HCT116 (cell line): ENCODE results near the gene CAMK2D. TPM values are rescaled to one million over a fixed set of nuclear protein-coding genes. Genes with fewer than 3 reads are reported as not detected.

Source experiments
- ATAC-seq: fragments of 200-7000 bp; cut with Tn5 transposase; 2 replicates; pipeline ENCODE4 v1.9.1; 2020; ENCODE audit warnings: mild to moderate bottlenecking, moderate library complexity
- BruUV-seq: library from RNA; stranded (reverse); fragments of 400-500 nt; replicated peaks from 2 replicates; lab custom pipeline; 2021; lab: Mats Ljungman, UMichigan
- CTCF ChIA-PET: fragments of 300-600 bp; sonication (Branson Sonifier 250); formaldehyde crosslinking; loops from one replicate; lab custom pipeline; 2021; ENCODE audit warnings: antibody characterized with exemption; lab: Charles Lee
- POLR2A ChIA-PET: fragments of 300-600, 350-600 bp; sonication (Branson Sonifier 250); formaldehyde crosslinking; loops from one replicate; lab custom pipeline; 2021; ENCODE audit warnings: antibody characterized with exemption; lab: Charles Lee
- RAD21 ChIA-PET, 2 experiments: fragments of 300-600 bp; sonication (Branson Sonifier 250); formaldehyde crosslinking; loops; one replicate each; lab custom pipeline; 2023; ENCODE audit warnings: low total read pairs in 2 of 2; ENCODE audit not compliant: uncharacterized antibody in 2 of 2, unreplicated experiment in 2 of 2, low non-redundant PET in 1 of 2; lab: Charles Lee
- DNase-seq: peaks from one replicate; pipeline ENCODE4 v3.0.0-alpha.2; 2010; ENCODE audit warnings: low read depth, low spot score
- H2AFZ ChIP-seq: fragments of 200-600 bp; shearing (Covaris generic), sonication (generic); 2 replicates; pipeline ENCODE4 v1.6.1; 2017; ENCODE audit warnings: low read depth, mixed run types, mixed read lengths, antibody characterized with exemption, low read length; ENCODE audit not compliant: poor library complexity, severe bottlenecking
- H3K27ac ChIP-seq: 2 replicates; pipeline ENCODE4 v1.5.1; 2012; ENCODE audit warnings: low read depth, low read length
- H3K27me3 ChIP-seq: fragments of 200-600 bp; sonication (generic); 2 replicates; pipeline ENCODE4 v1.6.1; 2016; ENCODE audit warnings: mixed run types, low read length, mixed read lengths; ENCODE audit not compliant: insufficient read depth
- H3K36me3 ChIP-seq, 2 experiments: fragments of 200-500 bp in 1 of 2; fragments of 200-600 bp in 1 of 2; sonication (Bioruptor generic) in 1 of 2; sonication (generic) in 1 of 2; 2 replicates each; pipeline versions ENCODE4 v1.5.1 to v1.6.1; 2014 to 2016; ENCODE audit warnings: low read length in 2 of 2, inconsistent platforms in 1 of 2, mixed read lengths in 1 of 2, mixed run types in 1 of 2; ENCODE audit not compliant: insufficient read depth in 2 of 2, control insufficient read depth in 1 of 2
- H3K4me1 ChIP-seq, 2 experiments: fragments of 200-600 bp in 1 of 2; sonication (generic) in 1 of 2; 2 replicates each; pipeline versions ENCODE4 v1.5.1 to v1.6.1; 2012 to 2017; ENCODE audit warnings: low read length in 2 of 2, inconsistent platforms in 1 of 2, mild to moderate bottlenecking in 1 of 2, mixed read lengths in 1 of 2, mixed run types in 1 of 2, moderate library complexity in 1 of 2; ENCODE audit not compliant: insufficient read depth in 2 of 2, control insufficient read depth in 1 of 2
- H3K4me2 ChIP-seq: fragments of 200-600 bp; sonication (generic); 2 replicates; pipeline ENCODE4 v1.6.1; 2017; ENCODE audit warnings: mixed run types, low read length, mixed read lengths
- H3K4me3 ChIP-seq, 2 experiments: fragments of 200-600 bp in 1 of 2; sonication (generic) in 1 of 2; replicated peaks in 1 of 2; 2 replicates each; pipeline ENCODE4 v1.5.1; 2011 to 2016; ENCODE audit warnings: low read length in 2 of 2, control low read depth in 1 of 2, low read depth in 1 of 2, mild to moderate bottlenecking in 1 of 2, mixed read lengths in 1 of 2, mixed run types in 1 of 2
- H3K79me2 ChIP-seq: fragments of 200-600 bp; sonication (generic); 2 replicates; pipeline ENCODE4 v1.6.1; 2017; ENCODE audit warnings: mild to moderate bottlenecking, mixed run types, low read length, moderate library complexity, mixed read lengths; ENCODE audit not compliant: insufficient read depth
- H3K9ac ChIP-seq: fragments of 200-600 bp; sonication (generic); 2 replicates; pipeline ENCODE4 v1.6.1; 2016; ENCODE audit warnings: low read length, mixed read lengths
- H3K9me2 ChIP-seq: fragments of 200-600 bp; sonication (generic), shearing (Covaris generic); 2 replicates; pipeline ENCODE4 v1.6.1; 2017; ENCODE audit warnings: mixed run types, mild to moderate bottlenecking, moderate library complexity; ENCODE audit not compliant: insufficient read depth
- H3K9me3 ChIP-seq, 2 experiments: fragments of 200-500 bp in 1 of 2; fragments of 200-600 bp in 1 of 2; sonication (Bioruptor generic) in 1 of 2; sonication (generic) in 1 of 2; 2 replicates each; pipeline ENCODE4 v1.6.1; 2014 to 2017; ENCODE audit warnings: low read length in 2 of 2, mixed read lengths in 2 of 2, inconsistent platforms in 1 of 2, low read depth in 1 of 2, mild to moderate bottlenecking in 1 of 2, mixed run types in 1 of 2, moderate library complexity in 1 of 2; ENCODE audit not compliant: control insufficient read depth in 1 of 2, insufficient read depth in 1 of 2
- H4K20me1 ChIP-seq: fragments of 200-600 bp; sonication (generic), shearing (Covaris generic); 2 replicates; pipeline ENCODE4 v1.6.1; 2017; ENCODE audit warnings: mixed run types, mild to moderate bottlenecking, moderate library complexity; ENCODE audit not compliant: insufficient read depth
- CEBPB ChIP-seq: IDR thresholded peaks from 2 replicates; pipeline ENCODE4 v1.6.1; 2012; ENCODE audit warnings: low read depth
- CTCF ChIP-seq, 3 experiments: fragments of 200-600 bp in 1 of 3; sonication (generic) in 1 of 3; IDR thresholded peaks in 2 of 3; conservative IDR thresholded peaks in 1 of 3; 2 replicates each; pipeline ENCODE4 v1.5.1; 2012 to 2017; ENCODE audit warnings: low read depth in 2 of 3, low read length in 2 of 3, antibody characterized with exemption in 1 of 3, borderline replicate concordance in 1 of 3, control low read depth in 1 of 3, mild to moderate bottlenecking in 1 of 3, mixed read lengths in 1 of 3, mixed run types in 1 of 3, moderate library complexity in 1 of 3; ENCODE audit not compliant: insufficient read depth in 1 of 3
- EZH2 ChIP-seq: fragments of 200-600 bp; sonication (generic); IDR thresholded peaks from 2 replicates; pipeline ENCODE4 v1.6.1; 2017; ENCODE audit warnings: antibody characterized with exemption, mixed run types
- EZH2phosphoT487 ChIP-seq: fragments of 200-600 bp; IDR thresholded peaks from 2 replicates; pipeline ENCODE4 v1.6.1; 2018; ENCODE audit warnings: antibody characterized with exemption, borderline replicate concordance
- FOSL1 ChIP-seq: IDR thresholded peaks from 2 replicates; pipeline ENCODE4 v1.6.1; 2012; ENCODE audit warnings: low read depth
- MAX ChIP-seq: IDR thresholded peaks from 2 replicates; pipeline ENCODE4 v1.6.1; 2012
- REST ChIP-seq: IDR thresholded peaks from 2 replicates; pipeline ENCODE4 v1.6.1; 2012; ENCODE audit warnings: low read depth
- SP1 ChIP-seq: IDR thresholded peaks from 2 replicates; pipeline ENCODE4 v1.6.1; 2012; ENCODE audit warnings: low read depth
- ZNF274 ChIP-seq: fragments of 200-500 bp; sonication (Bioruptor generic); IDR thresholded peaks from 2 replicates; pipeline ENCODE4 v1.6.1; 2014; ENCODE audit warnings: mild to moderate bottlenecking, low read depth, low read length, inconsistent platforms
- intact Hi-C: fragments of 100-400 bp; cut with micrococcal nuclease; formaldehyde crosslinking; loops from 2 replicates; pipeline ENCODE4 v1.10.0; 2022
- total RNA-seq: library from RNA; stranded (reverse); gene quantifications from one replicate; pipeline ENCODE4 v1.2.1, GENCODE V29; 2021; ENCODE audit not compliant: unreplicated experiment

Gene CAMK2D
- total RNA-seq, 1 experiment from 2014 or later, result 67.0 TPM

GRCh38 chr4:113607147-113607720, 154.3 kb downstream of the CAMK2D start:
- H3K79me2 ChIP-seq, result no peaks in the 10 kb centered on the region
- no peaks in the 10 kb centered on the region for H4K20me1 ChIP-seq
- H3K9me2 ChIP-seq, result no peaks in the 10 kb centered on the region
- H3K27me3 ChIP-seq, result no peaks in the 10 kb centered on the region
- no peak overlapping the region for H2AFZ ChIP-seq
- H3K9ac ChIP-seq, result no peak overlapping the region
- peaks cover 0 to 6% of the 10 kb centered on the region in 2 experiments; a peak in 2 of 4 replicates for H3K4me1 ChIP-seq
- ATAC-seq, result no peak
- RAD21 ChIA-PET, result no interaction called here
- TSS peak; percentile 25 for BruUV-seq
- intact Hi-C loops, result no loop called here
- POLR2A ChIA-PET, result no interaction called here
- no peak overlapping the region for H3K4me2 ChIP-seq
- no peak for TF ChIP-seq SP1
- TF ChIP-seq EZH2, result no peak
- TF ChIP-seq REST, result no peak
- TF ChIP-seq FOSL1, result no peak
- no peak for TF ChIP-seq CTCF (IDR thresholded peaks at IDR 0.05 in 2 of 3, conservative IDR thresholded peaks at IDR 0.05 in 1 of 3; ENCODE audit: borderline replicate concordance in 1 of 3, insufficient read depth in 1 of 3, low read depth in 2 of 3, low read length in 2 of 3)
- TF ChIP-seq CEBPB, result no peak
- TF ChIP-seq EZH2phosphoT487, result no peak
- TF ChIP-seq ZNF274, result no peak
- no peak for TF ChIP-seq MAX
- no peaks in the 10 kb centered on the region for H3K9me3 ChIP-seq
- no peaks in the 10 kb centered on the region for H3K36me3 ChIP-seq
- H3K4me3 ChIP-seq, result no peak overlapping the region
- DNase-seq, result no peak
- CTCF ChIA-PET, result no interaction called here
- H3K27ac ChIP-seq, result no peak overlapping the region
